HepG2 (cell line): Measurements from ENCODE around the gene IL1A. TPM values are rescaled to one million over a fixed set of nuclear protein-coding genes. Genes with fewer than 3 reads are reported as not detected.
A peak's percentile ranks its signal among the peaks of the same experiment; 100 is the strongest.

Experiments
- ATF1 ChIP-seq: IDR thresholded peaks from 2 replicates; pipeline ENCODE4 v1.6.1; 2016; ENCODE audit warnings: mild to moderate bottlenecking, control low read depth
- FOXJ3 ChIP-seq: sonication (generic); formaldehyde crosslinking; IDR thresholded peaks from 2 replicates; pipeline ENCODE4 v1.4.0; 2020; ENCODE audit warnings: missing genetic modification reagents, mild to moderate bottlenecking, borderline replicate concordance
- HES4 ChIP-seq: sonication (generic); formaldehyde crosslinking; IDR thresholded peaks from 2 replicates; pipeline ENCODE4 v1.9.0; 2021; ENCODE audit warnings: mild to moderate bottlenecking, missing genetic modification reagents, borderline replicate concordance
- HNF4A ChIP-seq: sonication (generic); formaldehyde crosslinking; IDR thresholded peaks from 2 replicates; pipeline ENCODE4 v1.4.0; 2020; ENCODE audit warnings: missing genetic modification reagents
- KAT8 ChIP-seq: IDR thresholded peaks from 2 replicates; pipeline ENCODE4 v1.6.1; 2016; ENCODE audit warnings: missing genetic modification reagents, missing compliant biosample characterization
- KLF15 ChIP-seq: sonication (generic); formaldehyde crosslinking; IDR thresholded peaks from 2 replicates; pipeline ENCODE4 v1.8.1; 2023; ENCODE audit warnings: borderline replicate concordance, mild to moderate bottlenecking, inconsistent platforms, missing genetic modification reagents, mixed read lengths
- MAFF ChIP-seq: IDR thresholded peaks from 2 replicates; pipeline ENCODE4 v1.6.1; 2011; ENCODE audit warnings: low read depth, low read length, improper control_type of control experiment
- MLXIP ChIP-seq: sonication (generic); formaldehyde crosslinking; IDR thresholded peaks from 2 replicates; pipeline ENCODE4 v1.9.0; 2021; ENCODE audit warnings: missing genetic modification reagents, borderline replicate concordance
- PPARG ChIP-seq: conservative IDR thresholded peaks from 2 replicates; pipeline ENCODE4 v1.6.1; 2016; ENCODE audit warnings: missing biosample characterization, missing genetic modification reagents
- SIN3A ChIP-seq: IDR thresholded peaks from 2 replicates; pipeline ENCODE4 v1.6.1; 2011; ENCODE audit warnings: low read depth, mild to moderate bottlenecking, control low read depth, low read length, borderline replicate concordance
- SOX6 ChIP-seq, 2 experiments: fragments of 450-650 bp in 1 of 2; sonication (generic) in 1 of 2; formaldehyde crosslinking in 1 of 2; IDR thresholded peaks; 2 replicates each; pipeline versions ENCODE4 v1.4.0 to v1.6.1; 2017 to 2020; ENCODE audit warnings: antibody characterized with exemption in 1 of 2, mild to moderate bottlenecking in 1 of 2, missing genetic modification reagents in 1 of 2
- TP53 ChIP-seq: sonication (generic); formaldehyde crosslinking; conservative IDR thresholded peaks from 2 replicates; pipeline ENCODE4 v1.4.0; 2020; ENCODE audit warnings: missing genetic modification reagents
- ZBTB37 ChIP-seq: sonication (generic); formaldehyde crosslinking; IDR thresholded peaks from 2 replicates; pipeline ENCODE4 v1.4.0; 2020; ENCODE audit warnings: mild to moderate bottlenecking, missing genetic modification reagents
- ZBTB42 ChIP-seq: sonication (generic); formaldehyde crosslinking; IDR thresholded peaks from 2 replicates; pipeline ENCODE4 v1.5.0; 2020; ENCODE audit warnings: mild to moderate bottlenecking, missing genetic modification reagents
- ZMAT3 ChIP-seq: sonication (generic); formaldehyde crosslinking; conservative IDR thresholded peaks from 2 replicates; pipeline ENCODE4 v1.7.0; 2021; ENCODE audit warnings: missing genetic modification reagents
- ZNF17 ChIP-seq: sonication (generic); formaldehyde crosslinking; IDR thresholded peaks from 2 replicates; pipeline ENCODE4 v1.5.0; 2020; ENCODE audit warnings: mild to moderate bottlenecking, missing genetic modification reagents
- ZNF275 ChIP-seq: sonication (generic); formaldehyde crosslinking; IDR thresholded peaks from 2 replicates; pipeline ENCODE4 v1.8.0; 2022; ENCODE audit warnings: missing genetic modification reagents, mild to moderate bottlenecking, inconsistent platforms, borderline replicate concordance
- ZNF383 ChIP-seq: sonication (generic); formaldehyde crosslinking; IDR thresholded peaks from 2 replicates; pipeline ENCODE4 v1.4.0; 2020; ENCODE audit warnings: missing genetic modification reagents, mild to moderate bottlenecking, borderline replicate concordance
- ZNF430 ChIP-seq: sonication (generic); formaldehyde crosslinking; IDR thresholded peaks from 2 replicates; pipeline ENCODE4 v1.9.0; 2021; ENCODE audit warnings: mild to moderate bottlenecking, missing genetic modification reagents
- ZNF431 ChIP-seq: sonication (generic); formaldehyde crosslinking; IDR thresholded peaks from 2 replicates; pipeline ENCODE4 v1.9.0; 2022; ENCODE audit warnings: missing genetic modification reagents, low read depth, mild to moderate bottlenecking, borderline replicate concordance
- ZNF510 ChIP-seq: sonication (generic); formaldehyde crosslinking; IDR thresholded peaks from 2 replicates; pipeline ENCODE4 v1.4.0; 2020; ENCODE audit warnings: low read depth, mild to moderate bottlenecking, missing genetic modification reagents
- ZNF883 ChIP-seq: sonication (generic); formaldehyde crosslinking; IDR thresholded peaks from 2 replicates; pipeline ENCODE4 v1.5.1; 2020; ENCODE audit warnings: mild to moderate bottlenecking, missing genetic modification reagents; ENCODE audit errors: not compliant biosample characterization
- polyA plus RNA-seq, 8 experiments: library from polyadenylated mRNA; depleted of rRNA in 3 of 8; stranded (reverse) in 7 of 8; unstranded in 1 of 8; fragments of >200 nt; fragmentation: Illumina TruSeq in 4 of 8; extraction: Trizol in 4 of 8; gene quantifications; 2 replicates each; pipeline versions ENCODE4 v1.2.1 to v1.2.3, GENCODE V29; 2011 to 2016; ENCODE audit warnings: low read depth in 4 of 8, missing spikeins in 1 of 8, mixed read lengths in 1 of 8; ENCODE audit not compliant: insufficient read depth in 1 of 8
- total RNA-seq, 5 experiments: library from RNA; depleted of rRNA; stranded (reverse); fragments of >200 nt; fragmentation: Illumina TruSeq; extraction: Trizol; gene quantifications; 2 replicates each; pipeline ENCODE4 v1.2.3, GENCODE V29; 2016; ENCODE audit warnings: low read depth in 1 of 5

Gene IL1A
- total and polyA plus RNA-seq, 2 of the 13 experiments (the other 11 are each of a cell fraction or from before 2014, with no cell fraction given), result not detected

- no peak for TF ChIP-seq ZNF431 (CRISPR knock-in tag)
- TF ChIP-seq ZMAT3 (CRISPR knock-in tag), result no peak
- no peak for TF ChIP-seq FOXJ3 (CRISPR knock-in tag)
- TF ChIP-seq MLXIP, result no peak
- TF ChIP-seq HNF4A (CRISPR knock-in tag), result peak; percentile 69
- TF ChIP-seq ZNF275 (CRISPR knock-in tag), result no peak
- no peak for TF ChIP-seq ZNF17 (CRISPR knock-in tag)
- no peak for TF ChIP-seq ZNF883 (CRISPR knock-in tag)
- TF ChIP-seq SIN3A, result peak; percentile 12; the same call in 1 of the 2 replicates
- TF ChIP-seq KLF15 (CRISPR knock-in tag), result no peak
- no peak for TF ChIP-seq ZNF430 (CRISPR knock-in tag)
- no peak for TF ChIP-seq ZBTB37 (CRISPR knock-in tag)
- no peak for TF ChIP-seq PPARG (CRISPR knock-in tag)
- no peak for TF ChIP-seq ATF1 (CRISPR knock-in tag)
- TF ChIP-seq TP53 (CRISPR knock-in tag), result no peak
- no peak for TF ChIP-seq MAFF
- TF ChIP-seq ZBTB42 (CRISPR knock-in tag), result no peak
- TF ChIP-seq KAT8 (CRISPR knock-in tag), result no peak
- no peak for TF ChIP-seq HES4
- TF ChIP-seq SOX6 (IDR thresholded peaks at IDR 0.05), result no peak
- no peak for TF ChIP-seq SOX6 (CRISPR knock-in tag; IDR thresholded peaks at IDR 0.05)
- no peak for TF ChIP-seq ZNF383 (CRISPR knock-in tag)
- TF ChIP-seq ZNF510 (CRISPR knock-in tag), result no peak
Observed at GRCh38 chr2:112725545-112726457, 58.5 kb downstream of the IL1A start (continued).
